ENCODE data around the gene KLHDC8A.

Gene KLHDC8A

GRCh38 chr1:205345761-205346160, 11.0 kb downstream of the KLHDC8A start:
- DNase-seq (ENCODE audit: low read depth in 1 of 2, low spot score in 1 of 2) = no peak

- peak in 1 of 2 donors; percentile 22 for DNase-seq (ENCODE audit: low read depth in 1 of 2, low spot score in 1 of 2)
These were observed 12.4 kb downstream of the KLHDC8A start for GRCh38 chr1:205344066-205344928.

- DNase-seq (ENCODE audit: low read depth in 1 of 2, low spot score in 1 of 2) = no peak
These were observed 13.2 kb downstream of the KLHDC8A start for GRCh38 chr1:205343431-205344065.

- no peak for DNase-seq (ENCODE audit: low read depth in 1 of 2, low spot score in 1 of 2)
These were observed 13.7 kb downstream of the KLHDC8A start for GRCh38 chr1:205342986-205343385.

- no peak for DNase-seq (ENCODE audit: low read depth in 1 of 2, low spot score in 1 of 2)
These were observed 16.0 kb downstream of the KLHDC8A start for GRCh38 chr1:205340676-205341075.

GRCh38 chr1:205339717-205340116, 17.0 kb downstream of the KLHDC8A start:
- no peak for DNase-seq (ENCODE audit: low read depth in 1 of 2, low spot score in 1 of 2)

- no peak for DNase-seq (ENCODE audit: low read depth in 1 of 2, low spot score in 1 of 2)
These were observed 17.5 kb downstream of the KLHDC8A start for GRCh38 chr1:205339197-205339702.

- no peak for DNase-seq (ENCODE audit: low read depth in 1 of 2, low spot score in 1 of 2)
These were observed 18.7 kb downstream of the KLHDC8A start for GRCh38 chr1:205338011-205338410.

- DNase-seq (ENCODE audit: low read depth in 1 of 2, low spot score in 1 of 2) = no peak
These were observed 19.2 kb downstream of the KLHDC8A start for GRCh38 chr1:205337481-205337880.

GRCh38 chr1:205335692-205336091, 21.0 kb downstream of the KLHDC8A start:
- DNase-seq (ENCODE audit: low read depth in 1 of 2, low spot score in 1 of 2) = peak; percentile 59 to 61

- DNase-seq (ENCODE audit: low read depth in 1 of 2, low spot score in 1 of 2) = no peak
These were observed 24.5 kb downstream of the KLHDC8A start for GRCh38 chr1:205332015-205332791.

GRCh38 chr1:205330150-205330549, 26.6 kb downstream of the KLHDC8A start:
- no peak for DNase-seq (ENCODE audit: low read depth in 1 of 2, low spot score in 1 of 2)

- no peak for DNase-seq (ENCODE audit: low read depth in 1 of 2, low spot score in 1 of 2)
These were observed 27.0 kb downstream of the KLHDC8A start for GRCh38 chr1:205329719-205330118.

- DNase-seq (ENCODE audit: low read depth in 1 of 2, low spot score in 1 of 2) = no peak
These were observed 28.2 kb downstream of the KLHDC8A start for GRCh38 chr1:205328476-205328875.

- DNase-seq (ENCODE audit: low read depth in 1 of 2, low spot score in 1 of 2) = no peak
These were observed 29.8 kb downstream of the KLHDC8A start for GRCh38 chr1:205326812-205327466.

GRCh38 chr1:205325334-205325884, 31.3 kb downstream of the KLHDC8A start:
- DNase-seq (ENCODE audit: low read depth in 1 of 2, low spot score in 1 of 2) = peak in 1 of 2 donors; percentile 24

GRCh38 chr1:205324781-205325180, 31.9 kb downstream of the KLHDC8A start:
- no peak for DNase-seq (ENCODE audit: low read depth in 1 of 2, low spot score in 1 of 2)

GRCh38 chr1:205323794-205324193, 32.9 kb downstream of the KLHDC8A start:
- no peak for DNase-seq (ENCODE audit: low read depth in 1 of 2, low spot score in 1 of 2)

GRCh38 chr1:205321959-205322283, 34.8 kb downstream of the KLHDC8A start:
- DNase-seq (ENCODE audit: low read depth in 1 of 2, low spot score in 1 of 2) = no peak

GRCh38 chr1:205321162-205321958, 35.4 kb downstream of the KLHDC8A start, which contains the start of gene NUAK2:
NUAK2 (minus strand) TSS chr1:205321745; CDS start chr1:205321628, 117 bp downstream.
- DNase-seq (ENCODE audit: low read depth in 1 of 2, low spot score in 1 of 2) = peak; percentile 67 to 79
